Esophagus squamous epithelium (tissue), 4 donors: Measurements from ENCODE around the gene NMU.

Experiments used
- POLR2A ChIP-seq, 4 donors: fragments of 450-650 bp; IDR thresholded peaks; one replicate each; pipeline ENCODE4 v1.6.1; 2017; ENCODE audit warnings: antibody characterized with exemption in 4 of 4, mild to moderate bottlenecking in 4 of 4, moderate library complexity in 3 of 4
- TF ChIP-seq, protein P1 (sequence below), 6 experiments: fragments of 450-650 bp in 4 of 6; fragments of 200-600 bp in 2 of 6; sonication (generic) in 2 of 6; IDR thresholded peaks; one replicate each; pipeline ENCODE4 v1.5.1; 2016 to 2019; ENCODE audit warnings: antibody characterized with exemption in 6 of 6, mild to moderate bottlenecking in 4 of 6, moderate library complexity in 4 of 6

DNA sequence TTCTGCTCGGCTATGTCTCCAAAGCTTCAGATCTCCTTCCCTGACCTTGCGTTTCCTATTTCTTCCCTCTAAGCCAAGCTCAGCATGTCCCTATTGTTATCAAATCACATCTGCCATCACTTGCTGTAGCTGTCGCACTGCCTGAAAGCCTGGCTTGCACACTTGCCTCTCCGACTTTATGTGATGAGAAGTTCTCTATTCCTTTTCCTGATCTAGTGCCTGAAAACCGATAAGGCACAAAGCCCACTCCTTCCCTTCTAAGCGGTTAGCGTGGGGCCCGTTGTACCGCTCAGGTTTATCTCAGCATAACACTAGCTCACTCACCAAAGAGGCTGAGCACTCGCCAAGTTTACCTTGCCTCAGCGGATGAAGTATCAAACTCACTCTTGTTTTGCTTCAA, 816 bp downstream of the NMU start:
- TF ChIP-seq, protein P1, sequence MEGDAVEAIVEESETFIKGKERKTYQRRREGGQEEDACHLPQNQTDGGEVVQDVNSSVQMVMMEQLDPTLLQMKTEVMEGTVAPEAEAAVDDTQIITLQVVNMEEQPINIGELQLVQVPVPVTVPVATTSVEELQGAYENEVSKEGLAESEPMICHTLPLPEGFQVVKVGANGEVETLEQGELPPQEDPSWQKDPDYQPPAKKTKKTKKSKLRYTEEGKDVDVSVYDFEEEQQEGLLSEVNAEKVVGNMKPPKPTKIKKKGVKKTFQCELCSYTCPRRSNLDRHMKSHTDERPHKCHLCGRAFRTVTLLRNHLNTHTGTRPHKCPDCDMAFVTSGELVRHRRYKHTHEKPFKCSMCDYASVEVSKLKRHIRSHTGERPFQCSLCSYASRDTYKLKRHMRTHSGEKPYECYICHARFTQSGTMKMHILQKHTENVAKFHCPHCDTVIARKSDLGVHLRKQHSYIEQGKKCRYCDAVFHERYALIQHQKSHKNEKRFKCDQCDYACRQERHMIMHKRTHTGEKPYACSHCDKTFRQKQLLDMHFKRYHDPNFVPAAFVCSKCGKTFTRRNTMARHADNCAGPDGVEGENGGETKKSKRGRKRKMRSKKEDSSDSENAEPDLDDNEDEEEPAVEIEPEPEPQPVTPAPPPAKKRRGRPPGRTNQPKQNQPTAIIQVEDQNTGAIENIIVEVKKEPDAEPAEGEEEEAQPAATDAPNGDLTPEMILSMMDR (IDR thresholded peaks at IDR 0.05), result no peak
- TF ChIP-seq POLR2A (IDR thresholded peaks at IDR 0.05), result no peak
